BE2C (cell line): ENCODE data around the gene TRIM56.
"Not testable (repeated sequence)": the region's sequence is repeated elsewhere in the genome, so short reads cannot be mapped to it uniquely, and the experiment has no call there.

Source experiments
- DNase-seq: peaks from one replicate; pipeline ENCODE4 v3.0.0-alpha.2; 2020
- H3K27me3 ChIP-seq: fragments of 250-450 bp; sonication (Bioruptor Pico); 2 replicates; pipeline ENCODE4 v1.5.1; 2020; ENCODE audit warnings: mild to moderate bottlenecking
- H3K36me3 ChIP-seq: fragments of 250-450 bp; sonication (Bioruptor Pico); 2 replicates; pipeline ENCODE4 v1.5.1; 2020; ENCODE audit warnings: mild to moderate bottlenecking
- H3K4me1 ChIP-seq: fragments of 250-450 bp; sonication (Bioruptor Pico); 2 replicates; pipeline ENCODE4 v1.5.1; 2020
- H3K4me3 ChIP-seq: 2 replicates; pipeline ENCODE4 v1.5.1; 2011; ENCODE audit warnings: low read depth, low read length
- H3K9me3 ChIP-seq: fragments of 250-450 bp; sonication (Bioruptor Pico); 2 replicates; pipeline ENCODE4 v1.5.1; 2020
- TF ChIP-seq, protein P1 (sequence below): IDR thresholded peaks from 2 replicates; pipeline ENCODE4 v1.5.1; 2012; ENCODE audit warnings: mild to moderate bottlenecking, low read depth, low read length

The TRIM56 gene

DNA sequence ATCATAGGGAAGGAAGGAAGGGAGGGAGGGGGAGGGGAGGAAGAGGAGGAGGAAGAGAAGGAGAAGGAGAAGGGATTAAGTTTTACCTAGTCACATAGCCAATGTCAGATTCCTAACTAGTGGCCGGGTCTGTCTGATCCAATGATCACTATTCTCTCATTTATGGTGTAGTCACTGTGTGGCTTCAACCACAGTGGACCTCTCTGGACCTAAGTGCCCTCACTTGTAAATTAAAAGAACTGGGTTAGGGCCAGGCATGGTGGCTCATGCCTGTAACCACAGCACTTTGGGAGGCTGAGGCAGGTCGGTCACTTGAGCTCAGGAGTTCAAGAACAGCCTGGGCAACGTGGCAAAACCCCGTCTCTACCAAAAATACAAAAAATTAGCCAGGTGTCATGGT is 35.0 kb downstream of the TRIM56 start:
- H3K36me3 ChIP-seq, result no peaks in the 10 kb centered on the region
- no peaks in the 10 kb centered on the region for H3K27me3 ChIP-seq
- TF ChIP-seq, protein P1, sequence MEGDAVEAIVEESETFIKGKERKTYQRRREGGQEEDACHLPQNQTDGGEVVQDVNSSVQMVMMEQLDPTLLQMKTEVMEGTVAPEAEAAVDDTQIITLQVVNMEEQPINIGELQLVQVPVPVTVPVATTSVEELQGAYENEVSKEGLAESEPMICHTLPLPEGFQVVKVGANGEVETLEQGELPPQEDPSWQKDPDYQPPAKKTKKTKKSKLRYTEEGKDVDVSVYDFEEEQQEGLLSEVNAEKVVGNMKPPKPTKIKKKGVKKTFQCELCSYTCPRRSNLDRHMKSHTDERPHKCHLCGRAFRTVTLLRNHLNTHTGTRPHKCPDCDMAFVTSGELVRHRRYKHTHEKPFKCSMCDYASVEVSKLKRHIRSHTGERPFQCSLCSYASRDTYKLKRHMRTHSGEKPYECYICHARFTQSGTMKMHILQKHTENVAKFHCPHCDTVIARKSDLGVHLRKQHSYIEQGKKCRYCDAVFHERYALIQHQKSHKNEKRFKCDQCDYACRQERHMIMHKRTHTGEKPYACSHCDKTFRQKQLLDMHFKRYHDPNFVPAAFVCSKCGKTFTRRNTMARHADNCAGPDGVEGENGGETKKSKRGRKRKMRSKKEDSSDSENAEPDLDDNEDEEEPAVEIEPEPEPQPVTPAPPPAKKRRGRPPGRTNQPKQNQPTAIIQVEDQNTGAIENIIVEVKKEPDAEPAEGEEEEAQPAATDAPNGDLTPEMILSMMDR, result no peak

DNA sequence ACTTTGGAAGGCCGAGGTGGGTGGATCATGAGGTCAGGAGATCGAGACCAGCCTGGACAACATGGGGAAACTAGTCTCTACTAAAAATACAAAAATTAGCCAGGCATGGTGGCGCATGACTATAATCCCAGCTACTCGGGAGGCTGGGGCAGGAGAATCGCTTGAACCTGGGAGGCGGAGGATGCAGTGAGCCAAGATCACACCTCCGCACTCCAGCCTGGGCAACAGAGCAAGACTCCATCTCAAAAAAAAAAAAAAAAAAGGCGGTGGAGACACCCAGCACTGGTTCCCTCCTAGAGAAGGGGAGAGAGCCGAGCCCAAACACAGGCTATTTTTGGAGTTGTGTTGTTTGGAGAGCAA is 36.3 kb downstream of the TRIM56 start:
- H3K9me3 ChIP-seq, H3K27me3 ChIP-seq, DNase-seq, H3K36me3 ChIP-seq, H3K4me1 ChIP-seq, H3K4me3 ChIP-seq: not testable (repeated sequence)

More for the DNA sequence above, 35.0 kb downstream of the TRIM56 start:
- no peaks in the 10 kb centered on the region for H3K4me1 ChIP-seq
- no peak for DNase-seq
- H3K9me3 ChIP-seq, result no peaks in the 10 kb centered on the region
- H3K4me3 ChIP-seq, result no peak overlapping the region

DNA sequence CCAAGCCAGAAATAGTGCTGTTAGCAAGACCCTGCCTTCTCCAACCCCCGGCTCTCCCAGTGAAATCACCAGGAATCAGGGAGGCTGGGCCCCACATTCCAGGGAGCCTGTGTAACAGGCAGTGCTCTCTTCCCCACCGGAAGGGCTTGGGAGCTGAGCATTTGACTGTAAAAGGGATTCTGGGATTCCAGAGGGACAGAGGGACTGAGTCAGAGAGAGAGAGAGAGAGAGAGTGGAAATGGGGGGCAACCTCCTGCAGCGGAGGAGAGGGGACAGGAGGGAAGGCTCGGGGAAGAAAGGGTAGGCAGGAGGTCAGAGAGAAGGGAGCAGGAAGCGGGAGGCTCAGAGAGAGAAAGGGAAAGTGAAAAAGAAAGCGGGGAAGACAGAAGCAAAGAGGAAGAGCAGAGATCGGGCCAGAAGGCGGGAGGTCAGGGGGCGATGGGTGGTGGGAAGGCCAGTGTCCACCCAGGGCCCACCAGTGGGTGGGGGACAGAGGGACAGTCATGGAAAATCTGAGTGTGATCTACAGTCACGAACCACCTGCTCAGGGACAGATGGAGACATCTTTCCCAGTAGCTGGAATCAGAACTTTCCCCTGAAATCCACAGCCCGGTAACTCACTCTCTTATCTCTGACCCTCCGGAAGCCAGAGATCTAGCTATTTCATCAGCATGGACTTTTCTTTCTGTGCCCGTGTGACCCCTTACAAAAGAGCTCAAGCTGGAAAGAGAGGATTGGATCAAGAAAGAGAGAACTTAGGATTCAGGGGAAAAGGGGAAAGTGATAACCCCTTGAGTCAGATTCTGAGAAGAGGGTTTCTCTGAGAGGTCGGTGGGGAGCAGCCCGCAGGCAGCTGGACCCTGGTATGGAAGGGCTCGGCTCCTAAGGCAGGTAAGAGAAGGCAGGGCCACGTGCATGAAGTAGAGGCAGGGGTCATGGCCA is 37.0 kb downstream of the TRIM56 start:
- H3K27me3 ChIP-seq, result no peaks in the 10 kb centered on the region
- no peak for DNase-seq
- no peaks in the 10 kb centered on the region for H3K36me3 ChIP-seq
- peaks cover 13% of the 10 kb centered on the region for H3K4me1 ChIP-seq
- H3K4me3 ChIP-seq, result no peak overlapping the region
- TF ChIP-seq, protein P1, result no peak
- no peaks in the 10 kb centered on the region for H3K9me3 ChIP-seq

DNA sequence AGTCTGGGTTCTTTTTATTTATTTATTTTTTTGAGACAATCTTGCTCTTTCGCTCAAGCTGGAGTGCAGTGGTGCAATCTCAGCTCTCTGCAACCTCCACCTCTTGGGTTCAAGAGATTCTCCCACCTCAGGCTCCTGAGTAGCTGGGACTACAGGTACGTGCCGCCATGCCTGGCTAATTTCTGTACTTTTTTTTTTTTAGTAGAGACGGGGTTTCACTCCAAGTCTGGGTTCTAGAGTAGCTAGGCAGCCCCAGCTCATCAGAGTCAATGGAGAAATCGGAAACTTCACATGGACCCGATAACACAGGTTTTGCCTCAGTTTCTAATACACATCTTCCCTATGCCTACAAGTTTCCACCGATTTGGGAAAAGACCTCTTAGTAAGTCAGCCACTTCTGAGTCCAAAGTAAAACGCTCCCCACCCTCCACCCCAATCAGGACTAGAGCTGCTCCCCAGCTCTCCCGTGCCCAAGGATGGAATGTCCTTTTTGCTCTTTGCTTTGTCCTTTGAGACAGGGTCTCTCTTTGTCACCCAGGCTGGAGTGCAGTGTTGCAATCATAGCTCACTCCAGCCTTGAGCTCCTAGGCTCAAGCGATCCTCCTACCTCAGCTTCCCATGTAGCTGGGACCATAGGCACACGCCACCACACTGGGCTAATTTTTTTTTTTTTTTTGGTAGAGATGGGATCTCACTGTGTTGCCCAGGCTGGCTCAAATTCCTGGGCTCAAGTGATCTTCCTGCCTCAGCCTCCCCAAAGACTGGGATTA is 37.8 kb downstream of the TRIM56 start:
- TF ChIP-seq, protein P1, result no peak
- DNase-seq, result no peak
- Histone ChIP-seq H3K36me3 (no peaks in the 10 kb centered on the region), H3K27me3 (no peaks in the 10 kb centered on the region), H3K4me1 (peaks cover 13% of the 10 kb centered on the region), H3K9me3 (no peaks in the 10 kb centered on the region), H3K4me3 (no peak overlapping the region)

DNA sequence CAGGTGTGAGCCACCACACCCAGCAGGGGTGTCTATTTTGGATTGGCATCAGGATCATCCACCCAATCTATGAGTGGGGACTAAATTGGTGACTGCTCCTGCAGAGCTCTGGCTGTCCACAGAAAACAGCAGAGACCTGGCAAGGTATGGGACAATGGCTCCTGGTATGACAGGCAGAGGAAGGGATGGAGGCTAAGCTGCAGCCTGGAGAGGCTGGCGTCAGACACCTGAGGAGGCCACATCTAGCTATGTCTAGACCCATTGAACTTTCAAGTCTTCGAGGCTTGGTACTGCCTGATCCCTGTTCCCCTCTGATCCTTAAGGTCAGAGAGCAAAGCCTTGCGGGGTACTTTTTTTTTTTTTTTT is 38.4 kb downstream of the TRIM56 start:
- no peaks in the 10 kb centered on the region for H3K36me3 ChIP-seq
- H3K4me1 ChIP-seq, result peaks cover 13% of the 10 kb centered on the region
- no peak overlapping the region for H3K4me3 ChIP-seq
- H3K27me3 ChIP-seq, result no peaks in the 10 kb centered on the region
- TF ChIP-seq, protein P1, result no peak
- no peak for DNase-seq
- H3K9me3 ChIP-seq, result no peaks in the 10 kb centered on the region

DNA sequence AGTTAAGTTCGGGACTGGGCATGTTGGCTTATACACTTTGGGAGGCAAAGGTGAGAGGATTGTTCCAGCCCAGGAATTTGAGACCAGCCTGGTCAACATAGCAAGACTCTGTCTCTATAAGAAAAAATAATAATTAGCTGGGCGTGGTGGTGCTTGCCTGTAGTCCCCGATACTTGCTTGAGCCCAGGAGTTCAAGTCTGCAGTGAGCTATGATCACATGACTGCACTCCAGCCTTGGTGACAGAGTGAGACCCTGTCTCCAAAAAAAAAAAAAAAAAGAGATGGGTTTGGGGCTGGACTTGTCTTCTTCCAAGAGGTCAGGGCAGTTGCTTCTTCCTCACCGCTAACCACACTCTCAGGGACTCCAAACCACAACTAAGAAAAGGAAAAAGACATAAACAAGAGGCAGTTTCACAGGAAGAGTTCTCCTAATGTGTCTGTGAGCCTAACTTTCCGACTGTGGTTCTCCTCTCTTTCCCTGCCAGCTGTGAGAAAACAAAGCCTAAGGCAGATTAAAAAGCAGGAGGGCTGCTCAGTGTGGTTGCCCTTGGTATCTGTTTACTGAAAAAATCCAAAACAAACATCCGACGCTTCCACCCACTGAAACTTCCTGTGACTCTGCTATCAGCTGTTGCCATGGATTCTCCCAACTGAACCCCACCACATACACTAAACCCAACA is 39.2 kb downstream of the TRIM56 start:
- no peak overlapping the region for H3K4me3 ChIP-seq
- H3K4me1 ChIP-seq, result peaks cover 13% of the 10 kb centered on the region
- TF ChIP-seq, protein P1, result no peak
- H3K27me3 ChIP-seq, result no peaks in the 10 kb centered on the region
- no peaks in the 10 kb centered on the region for H3K9me3 ChIP-seq
- DNase-seq, result no peak
- no peaks in the 10 kb centered on the region for H3K36me3 ChIP-seq
